Keratinocyte (primary cell): ENCODE results near the gene ANKRD28.

Source experiments
- EZH2 ChIP-seq: IDR thresholded peaks from one replicate; pipeline ENCODE4 v1.6.1; 2012; ENCODE audit warnings: inconsistent platforms, mild to moderate bottlenecking, low read length, moderate library complexity
- TF ChIP-seq, protein P1 (sequence below), 3 experiments: IDR thresholded peaks in 1 of 3; conservative IDR thresholded peaks in 1 of 3; optimal IDR thresholded peaks in 1 of 3; 2 replicates in 2 of 3; 3 replicates in 1 of 3; pipeline versions ENCODE3 to v1.5.1; 2011; ENCODE audit warnings: low read length in 3 of 3, mild to moderate bottlenecking in 3 of 3, moderate library complexity in 2 of 3, control low read depth in 1 of 3, inconsistent platforms in 1 of 3; ENCODE audit not compliant: insufficient read depth in 2 of 3; ENCODE audit errors: extremely low read depth in 1 of 3

DNA sequence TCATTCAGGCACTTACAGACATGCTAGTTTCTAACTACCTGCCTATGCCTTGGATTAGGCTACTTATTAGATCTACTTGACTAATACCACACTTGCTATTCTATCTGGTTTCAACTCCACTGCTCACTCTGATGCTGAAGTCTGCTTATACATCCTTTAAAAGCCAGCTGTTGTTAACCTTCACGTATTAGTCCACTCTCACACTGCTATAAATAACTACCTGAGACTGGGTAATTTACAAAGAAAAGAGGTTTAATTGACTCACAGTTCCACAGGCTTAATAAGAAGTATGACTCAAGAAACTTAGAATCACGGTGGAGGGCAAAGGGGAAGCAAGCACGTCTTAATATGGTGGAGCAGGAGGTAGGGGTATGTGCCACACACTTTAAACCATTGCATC is 47.7 kb upstream of the ANKRD28 start:
- TF ChIP-seq, protein P1, sequence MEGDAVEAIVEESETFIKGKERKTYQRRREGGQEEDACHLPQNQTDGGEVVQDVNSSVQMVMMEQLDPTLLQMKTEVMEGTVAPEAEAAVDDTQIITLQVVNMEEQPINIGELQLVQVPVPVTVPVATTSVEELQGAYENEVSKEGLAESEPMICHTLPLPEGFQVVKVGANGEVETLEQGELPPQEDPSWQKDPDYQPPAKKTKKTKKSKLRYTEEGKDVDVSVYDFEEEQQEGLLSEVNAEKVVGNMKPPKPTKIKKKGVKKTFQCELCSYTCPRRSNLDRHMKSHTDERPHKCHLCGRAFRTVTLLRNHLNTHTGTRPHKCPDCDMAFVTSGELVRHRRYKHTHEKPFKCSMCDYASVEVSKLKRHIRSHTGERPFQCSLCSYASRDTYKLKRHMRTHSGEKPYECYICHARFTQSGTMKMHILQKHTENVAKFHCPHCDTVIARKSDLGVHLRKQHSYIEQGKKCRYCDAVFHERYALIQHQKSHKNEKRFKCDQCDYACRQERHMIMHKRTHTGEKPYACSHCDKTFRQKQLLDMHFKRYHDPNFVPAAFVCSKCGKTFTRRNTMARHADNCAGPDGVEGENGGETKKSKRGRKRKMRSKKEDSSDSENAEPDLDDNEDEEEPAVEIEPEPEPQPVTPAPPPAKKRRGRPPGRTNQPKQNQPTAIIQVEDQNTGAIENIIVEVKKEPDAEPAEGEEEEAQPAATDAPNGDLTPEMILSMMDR (optimal IDR thresholded peaks at IDR 0.05 in 1 of 3, IDR thresholded peaks at IDR 0.05 in 1 of 3, conservative IDR thresholded peaks at IDR 0.05 in 1 of 3; ENCODE audit: extremely low read depth in 1 of 3, insufficient read depth in 2 of 3, low read length in 3 of 3), result no peak
- TF ChIP-seq EZH2, result no peak
